ENCODE results near the gene KRT40.

KRT40 gene

GRCh38 chr17:40963838-40964237 lies 20.3 kb downstream of the KRT40 start:
- Histone ChIP-seq H3K27ac (replicated peaks; ENCODE audit: low read length) (no peak overlapping the region), H3K27me3 (ENCODE audit: control insufficient read depth in 3 of 3, insufficient read depth in 3 of 3, low read depth in 1 of 3, low read length in 3 of 3) (peaks cover 0 to 2% (median 0%) of the 10 kb centered on the region in 3 experiments)
- WGBS, 2 donors (ENCODE audit: extremely low coverage in 2 of 2, insufficient read length in 2 of 2, insufficient replicate concordance in 1 of 2), result no CpG with 5 or more reads among the region's 1 CpG

GRCh38 chr17:40962059-40962561 lies 22.0 kb downstream of the KRT40 start:
- H3K27me3 ChIP-seq (ENCODE audit: control insufficient read depth in 3 of 3, insufficient read depth in 3 of 3, low read depth in 1 of 3, low read length in 3 of 3), result peaks cover 0 to 2% (median 0%) of the 10 kb centered on the region in 3 experiments
- no peak overlapping the region for H4K91ac ChIP-seq (ENCODE audit: low read depth, low read length, poor library complexity)
- no CpG with 5 or more reads among the region's 4 CpGs for WGBS, 2 donors (ENCODE audit: extremely low coverage in 2 of 2, insufficient read length in 2 of 2, insufficient replicate concordance in 1 of 2)
- no peak overlapping the region for H3K9ac ChIP-seq (ENCODE audit: low read depth, low read length, poor library complexity)
- H3K79me1 ChIP-seq (ENCODE audit: low read depth, low read length), result no peaks in the 10 kb centered on the region
- H3K36me3 ChIP-seq (replicated peaks in 1 of 2; ENCODE audit: control insufficient read depth in 2 of 2, insufficient read depth in 2 of 2, low read length in 2 of 2), result no peaks in the 10 kb centered on the region
- no peak overlapping the region for H3K27ac ChIP-seq (replicated peaks; ENCODE audit: low read length)
- H3K4me1 ChIP-seq (ENCODE audit: control insufficient read depth in 2 of 2, insufficient read depth in 1 of 2, low read depth in 1 of 2, low read length in 2 of 2), result no peaks in the 10 kb centered on the region
- H2AK5ac ChIP-seq (ENCODE audit: low read depth, low read length), result no peak overlapping the region
- no peak overlapping the region for H3K14ac ChIP-seq (ENCODE audit: low read length)
- H2BK12ac ChIP-seq (ENCODE audit: low read length), result no peak overlapping the region
- H3K4me2 ChIP-seq (ENCODE audit: insufficient read depth, low read length, poor library complexity, severe bottlenecking), result no peak overlapping the region
- no peak overlapping the region for H3K4me3 ChIP-seq (ENCODE audit: low read length in 2 of 2)
- no peak overlapping the region for H2BK5ac ChIP-seq (ENCODE audit: low read length)
- H2AFZ ChIP-seq (ENCODE audit: low read length), result no peak overlapping the region
- H2BK120ac ChIP-seq (ENCODE audit: low read depth, low read length), result no peak overlapping the region
- no peak overlapping the region for H3K4ac ChIP-seq (ENCODE audit: low read length)
- no peak overlapping the region for H2BK15ac ChIP-seq (ENCODE audit: low read length)
- no peak overlapping the region for H4K8ac ChIP-seq (ENCODE audit: low read depth, low read length)
- no peak for DNase-seq (ENCODE audit: low spot score)
- H3K18ac ChIP-seq (ENCODE audit: low read length), result no peak overlapping the region
- H3K23ac ChIP-seq (ENCODE audit: low read depth, low read length, poor library complexity), result no peak overlapping the region
- H3K9me3 ChIP-seq (replicated peaks in 1 of 2; ENCODE audit: control insufficient read depth in 2 of 2, insufficient read depth in 1 of 2, low read depth in 1 of 2, low read length in 2 of 2), result no peaks in the 10 kb centered on the region

More at GRCh38 chr17:40963838-40964237, 20.3 kb downstream of the KRT40 start:
- no peak overlapping the region for H3K4me2 ChIP-seq (ENCODE audit: insufficient read depth, low read length, poor library complexity, severe bottlenecking)
- H3K4ac ChIP-seq (ENCODE audit: low read length), result no peak overlapping the region
- H3K36me3 ChIP-seq (replicated peaks in 1 of 2; ENCODE audit: control insufficient read depth in 2 of 2, insufficient read depth in 2 of 2, low read length in 2 of 2), result no peaks in the 10 kb centered on the region
- no peak overlapping the region for H2AK5ac ChIP-seq (ENCODE audit: low read depth, low read length)
- H2BK5ac ChIP-seq (ENCODE audit: low read length), result no peak overlapping the region
- DNase-seq (ENCODE audit: low spot score), result no peak
- no peak overlapping the region for H3K14ac ChIP-seq (ENCODE audit: low read length)
- H3K9me3 ChIP-seq (replicated peaks in 1 of 2; ENCODE audit: control insufficient read depth in 2 of 2, insufficient read depth in 1 of 2, low read depth in 1 of 2, low read length in 2 of 2), result no peaks in the 10 kb centered on the region
- H2BK12ac ChIP-seq (ENCODE audit: low read length), result no peak overlapping the region
- no peak overlapping the region for H4K91ac ChIP-seq (ENCODE audit: low read depth, low read length, poor library complexity)
- H2AFZ ChIP-seq (ENCODE audit: low read length), result no peak overlapping the region
- no peak overlapping the region for H3K18ac ChIP-seq (ENCODE audit: low read length)
- H4K8ac ChIP-seq (ENCODE audit: low read depth, low read length), result no peak overlapping the region
- no peak overlapping the region for H3K9ac ChIP-seq (ENCODE audit: low read depth, low read length, poor library complexity)
- H3K23ac ChIP-seq (ENCODE audit: low read depth, low read length, poor library complexity), result no peak overlapping the region
- H3K79me1 ChIP-seq (ENCODE audit: low read depth, low read length), result no peaks in the 10 kb centered on the region
- H3K4me3 ChIP-seq (ENCODE audit: low read length in 2 of 2), result no peak overlapping the region
- no peaks in the 10 kb centered on the region for H3K4me1 ChIP-seq (ENCODE audit: control insufficient read depth in 2 of 2, insufficient read depth in 1 of 2, low read depth in 1 of 2, low read length in 2 of 2)
- no peak overlapping the region for H2BK15ac ChIP-seq (ENCODE audit: low read length)
- H2BK120ac ChIP-seq (ENCODE audit: low read depth, low read length), result no peak overlapping the region

- Histone ChIP-seq H2AFZ (ENCODE audit: low read length) (no peak overlapping the region), H3K18ac (ENCODE audit: low read length) (no peak overlapping the region), H3K79me1 (ENCODE audit: low read depth, low read length) (no peaks in the 10 kb centered on the region), H3K27me3 (ENCODE audit: control insufficient read depth in 3 of 3, insufficient read depth in 3 of 3, low read depth in 1 of 3, low read length in 3 of 3) (peaks cover 0 to 2% (median 0%) of the 10 kb centered on the region in 3 experiments), H2BK12ac (ENCODE audit: low read length) (no peak overlapping the region), H2BK15ac (ENCODE audit: low read length) (no peak overlapping the region), H2AK5ac (ENCODE audit: low read depth, low read length) (no peak overlapping the region), H3K4me1 (ENCODE audit: control insufficient read depth in 2 of 2, insufficient read depth in 1 of 2, low read depth in 1 of 2, low read length in 2 of 2) (no peaks in the 10 kb centered on the region), H3K27ac (replicated peaks; ENCODE audit: low read length) (no peak overlapping the region), H3K23ac (ENCODE audit: low read depth, low read length, poor library complexity) (no peak overlapping the region), H4K91ac (ENCODE audit: low read depth, low read length, poor library complexity) (no peak overlapping the region), H3K36me3 (replicated peaks in 1 of 2; ENCODE audit: control insufficient read depth in 2 of 2, insufficient read depth in 2 of 2, low read length in 2 of 2) (no peaks in the 10 kb centered on the region), H4K8ac (ENCODE audit: low read depth, low read length) (no peak overlapping the region), H2BK120ac (ENCODE audit: low read depth, low read length) (no peak overlapping the region), H3K4me3 (ENCODE audit: low read length in 2 of 2) (no peak overlapping the region), H3K14ac (ENCODE audit: low read length) (no peak overlapping the region), H2BK5ac (ENCODE audit: low read length) (no peak overlapping the region), H3K9me3 (replicated peaks in 1 of 2; ENCODE audit: control insufficient read depth in 2 of 2, insufficient read depth in 1 of 2, low read depth in 1 of 2, low read length in 2 of 2) (no peaks in the 10 kb centered on the region), H3K9ac (ENCODE audit: low read depth, low read length, poor library complexity) (no peak overlapping the region), H3K4me2 (ENCODE audit: insufficient read depth, low read length, poor library complexity, severe bottlenecking) (no peak overlapping the region), H3K4ac (ENCODE audit: low read length) (no peak overlapping the region)
- no CpG with 5 or more reads among the region's 1 CpG for WGBS, 2 donors (ENCODE audit: extremely low coverage in 2 of 2, insufficient read length in 2 of 2, insufficient replicate concordance in 1 of 2)
- DNase-seq (ENCODE audit: low spot score), result no peak
Observed at GRCh38 chr17:40961591-40961990, 22.5 kb downstream of the KRT40 start.

GRCh38 chr17:40960144-40960543 lies 24.0 kb downstream of the KRT40 start:
- H2BK5ac ChIP-seq (ENCODE audit: low read length), result no peak overlapping the region
- no peak overlapping the region for H4K8ac ChIP-seq (ENCODE audit: low read depth, low read length)
- no peak overlapping the region for H2AK5ac ChIP-seq (ENCODE audit: low read depth, low read length)
- no peak overlapping the region for H3K4me3 ChIP-seq (ENCODE audit: low read length in 2 of 2)
- no peak for DNase-seq (ENCODE audit: low spot score)
- peaks cover 0 to 2% (median 0%) of the 10 kb centered on the region in 3 experiments for H3K27me3 ChIP-seq (ENCODE audit: control insufficient read depth in 3 of 3, insufficient read depth in 3 of 3, low read depth in 1 of 3, low read length in 3 of 3)
- H3K79me1 ChIP-seq (ENCODE audit: low read depth, low read length), result no peaks in the 10 kb centered on the region
- H2BK15ac ChIP-seq (ENCODE audit: low read length), result no peak overlapping the region
- no peak overlapping the region for H2BK12ac ChIP-seq (ENCODE audit: low read length)
- H3K9ac ChIP-seq (ENCODE audit: low read depth, low read length, poor library complexity), result no peak overlapping the region
- H2AFZ ChIP-seq (ENCODE audit: low read length), result no peak overlapping the region
- H3K4ac ChIP-seq (ENCODE audit: low read length), result no peak overlapping the region
- H3K9me3 ChIP-seq (replicated peaks in 1 of 2; ENCODE audit: control insufficient read depth in 2 of 2, insufficient read depth in 1 of 2, low read depth in 1 of 2, low read length in 2 of 2), result no peaks in the 10 kb centered on the region
- H3K4me1 ChIP-seq (ENCODE audit: control insufficient read depth in 2 of 2, insufficient read depth in 1 of 2, low read depth in 1 of 2, low read length in 2 of 2), result no peaks in the 10 kb centered on the region
- no peak overlapping the region for H2BK120ac ChIP-seq (ENCODE audit: low read depth, low read length)
- no CpG with 5 or more reads among the region's 10 CpGs for WGBS, 2 donors (ENCODE audit: extremely low coverage in 2 of 2, insufficient read length in 2 of 2, insufficient replicate concordance in 1 of 2)
- H3K36me3 ChIP-seq (replicated peaks in 1 of 2; ENCODE audit: control insufficient read depth in 2 of 2, insufficient read depth in 2 of 2, low read length in 2 of 2), result no peaks in the 10 kb centered on the region
- no peak overlapping the region for H3K4me2 ChIP-seq (ENCODE audit: insufficient read depth, low read length, poor library complexity, severe bottlenecking)
- H3K27ac ChIP-seq (replicated peaks; ENCODE audit: low read length), result no peak overlapping the region
- no peak overlapping the region for H3K18ac ChIP-seq (ENCODE audit: low read length)
- H4K91ac ChIP-seq (ENCODE audit: low read depth, low read length, poor library complexity), result no peak overlapping the region
- H3K23ac ChIP-seq (ENCODE audit: low read depth, low read length, poor library complexity), result no peak overlapping the region
- H3K14ac ChIP-seq (ENCODE audit: low read length), result no peak overlapping the region

All from neuronal stem cell (in vitro differentiated cells).